NB4 (cell line): Measurements from ENCODE around the gene UTS2.

Source experiments
- DNase-seq: peaks from one replicate; pipeline ENCODE4 v3.0.0; 2010; ENCODE audit warnings: low read depth
- H3K4me3 ChIP-seq: one replicate; pipeline ENCODE4 v1.5.1; 2011; ENCODE audit warnings: mild to moderate bottlenecking, low read depth, low read length, moderate library complexity
- MYC ChIP-seq: IDR thresholded peaks from 2 replicates; pipeline ENCODE4 v1.6.1; 2011; ENCODE audit warnings: low read depth, low read length
- POLR2A ChIP-seq: IDR thresholded peaks from 2 replicates; pipeline ENCODE4 v1.6.1; 2011; ENCODE audit warnings: mild to moderate bottlenecking; ENCODE audit not compliant: insufficient read length; ENCODE audit errors: extremely low read depth
- TF ChIP-seq, protein P1 (sequence below): IDR thresholded peaks from 2 replicates; pipeline ENCODE4 v1.6.1; 2011; ENCODE audit warnings: low read depth, low read length
- TF ChIP-seq, protein P2 (sequence below): IDR thresholded peaks from one replicate; pipeline ENCODE4 v1.5.1; 2012; ENCODE audit warnings: low read depth, low read length

Gene UTS2

DNA sequence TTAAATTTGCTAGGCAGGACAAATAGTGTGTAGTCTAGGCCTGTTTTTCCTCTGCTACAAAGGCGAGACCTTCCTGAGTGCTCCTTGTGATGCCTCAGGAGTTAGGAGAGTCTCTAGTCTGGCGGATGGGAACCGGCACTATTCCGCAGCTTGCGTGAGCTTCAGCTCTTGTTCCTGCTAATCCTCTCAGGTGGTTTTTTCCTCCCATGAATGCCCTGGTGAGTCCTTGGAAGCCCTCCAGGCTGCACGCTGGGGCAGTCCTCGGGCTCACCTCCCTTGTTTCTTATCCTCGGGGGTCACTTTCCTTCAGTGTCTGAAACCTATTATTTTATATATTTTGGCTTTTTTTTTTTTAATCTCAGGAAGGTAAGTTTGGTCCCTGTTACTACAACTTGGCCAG lies 28.2 kb downstream of the UTS2 start:
- TF ChIP-seq, protein P1, sequence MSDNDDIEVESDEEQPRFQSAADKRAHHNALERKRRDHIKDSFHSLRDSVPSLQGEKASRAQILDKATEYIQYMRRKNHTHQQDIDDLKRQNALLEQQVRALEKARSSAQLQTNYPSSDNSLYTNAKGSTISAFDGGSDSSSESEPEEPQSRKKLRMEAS = no peak
- TF ChIP-seq POLR2A (no peak), MYC (no peak)
- TF ChIP-seq, protein P2, sequence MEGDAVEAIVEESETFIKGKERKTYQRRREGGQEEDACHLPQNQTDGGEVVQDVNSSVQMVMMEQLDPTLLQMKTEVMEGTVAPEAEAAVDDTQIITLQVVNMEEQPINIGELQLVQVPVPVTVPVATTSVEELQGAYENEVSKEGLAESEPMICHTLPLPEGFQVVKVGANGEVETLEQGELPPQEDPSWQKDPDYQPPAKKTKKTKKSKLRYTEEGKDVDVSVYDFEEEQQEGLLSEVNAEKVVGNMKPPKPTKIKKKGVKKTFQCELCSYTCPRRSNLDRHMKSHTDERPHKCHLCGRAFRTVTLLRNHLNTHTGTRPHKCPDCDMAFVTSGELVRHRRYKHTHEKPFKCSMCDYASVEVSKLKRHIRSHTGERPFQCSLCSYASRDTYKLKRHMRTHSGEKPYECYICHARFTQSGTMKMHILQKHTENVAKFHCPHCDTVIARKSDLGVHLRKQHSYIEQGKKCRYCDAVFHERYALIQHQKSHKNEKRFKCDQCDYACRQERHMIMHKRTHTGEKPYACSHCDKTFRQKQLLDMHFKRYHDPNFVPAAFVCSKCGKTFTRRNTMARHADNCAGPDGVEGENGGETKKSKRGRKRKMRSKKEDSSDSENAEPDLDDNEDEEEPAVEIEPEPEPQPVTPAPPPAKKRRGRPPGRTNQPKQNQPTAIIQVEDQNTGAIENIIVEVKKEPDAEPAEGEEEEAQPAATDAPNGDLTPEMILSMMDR = no peak
- DNase-seq = no peak
- H3K4me3 ChIP-seq = no peak overlapping the region

DNA sequence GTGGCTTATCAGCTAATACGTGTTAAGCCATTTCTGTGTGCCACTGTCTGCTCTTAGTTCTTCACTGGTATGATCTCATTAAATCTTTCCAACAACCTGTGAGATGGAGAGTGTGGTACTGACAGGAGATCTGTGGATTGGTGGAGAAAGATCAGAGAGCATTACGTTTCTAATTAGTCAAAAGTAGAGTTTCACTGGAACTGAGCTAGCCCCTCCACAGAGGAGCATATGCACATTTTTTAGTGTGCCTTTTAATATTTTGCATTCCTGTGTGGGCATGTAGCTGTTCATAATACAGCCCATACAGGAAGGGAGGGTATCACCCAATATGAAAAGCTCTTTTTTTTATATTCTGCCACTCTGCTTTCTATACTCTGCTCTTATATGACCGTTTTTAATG lies 31.6 kb downstream of the UTS2 start:
- no peak overlapping the region for H3K4me3 ChIP-seq
- DNase-seq = no peak
- TF ChIP-seq, protein P2 = no peak
- TF ChIP-seq MYC (no peak), POLR2A (no peak)
- TF ChIP-seq, protein P1 = no peak

DNA sequence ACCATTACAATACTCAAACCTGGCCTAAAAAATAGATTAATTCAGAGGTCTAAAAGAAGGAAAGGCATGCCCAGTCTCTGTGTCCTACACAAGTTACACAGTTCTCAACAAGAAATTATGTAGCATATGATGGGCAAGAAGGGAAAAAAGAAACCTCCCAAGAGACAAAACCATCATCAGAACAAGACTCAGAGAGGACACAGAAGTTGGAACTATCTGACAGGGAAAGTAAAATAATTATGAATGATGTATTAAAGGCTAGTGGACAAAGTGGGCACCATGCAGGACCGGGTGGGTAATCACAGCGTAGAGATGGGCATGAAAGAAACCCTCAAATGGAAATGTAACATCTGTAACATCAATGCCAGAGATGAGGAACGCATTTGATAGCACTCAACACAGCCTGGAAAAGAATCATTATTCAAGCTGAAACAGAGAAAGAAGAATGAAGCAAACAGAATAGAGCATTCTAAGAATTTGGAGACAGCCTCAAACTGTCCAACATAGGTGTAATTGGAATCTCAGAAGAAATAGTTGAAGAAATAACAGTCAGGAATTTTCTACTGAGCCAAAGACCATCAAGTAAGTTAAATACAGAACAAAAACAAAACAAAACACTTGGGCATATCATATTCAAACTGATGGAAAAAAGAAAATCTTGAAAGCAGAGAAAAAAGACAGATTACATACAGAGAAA lies 39.0 kb downstream of the UTS2 start:
- no peak for TF ChIP-seq POLR2A
- TF ChIP-seq, protein P2 = no peak
- TF ChIP-seq, protein P1 = no peak
- no peak for TF ChIP-seq MYC
- DNase-seq = no peak
- H3K4me3 ChIP-seq = no peak overlapping the region

DNA sequence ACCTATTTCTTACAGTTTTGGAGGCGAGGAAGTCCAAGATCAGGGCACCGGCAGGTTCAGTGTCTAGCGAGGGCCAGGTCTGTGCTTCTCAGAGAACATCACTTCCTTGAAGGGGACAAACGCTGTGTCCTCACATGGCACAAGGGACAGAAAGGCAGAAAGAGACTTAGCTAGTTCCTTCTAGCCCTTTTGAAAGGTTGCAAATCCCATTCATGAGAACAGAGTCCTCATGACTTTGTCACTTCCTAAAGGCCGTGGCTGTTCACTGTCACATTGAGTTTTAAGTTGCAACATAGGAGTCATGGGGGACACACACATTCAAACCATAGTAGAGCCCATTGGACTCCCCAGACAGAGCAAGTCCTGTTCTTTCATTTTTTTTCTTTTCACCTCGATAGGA lies 41.4 kb downstream of the UTS2 start:
- H3K4me3 ChIP-seq = no peak overlapping the region
- no peak for DNase-seq
- TF ChIP-seq, protein P1 = no peak
- TF ChIP-seq, protein P2 = no peak
- TF ChIP-seq POLR2A = no peak

DNA sequence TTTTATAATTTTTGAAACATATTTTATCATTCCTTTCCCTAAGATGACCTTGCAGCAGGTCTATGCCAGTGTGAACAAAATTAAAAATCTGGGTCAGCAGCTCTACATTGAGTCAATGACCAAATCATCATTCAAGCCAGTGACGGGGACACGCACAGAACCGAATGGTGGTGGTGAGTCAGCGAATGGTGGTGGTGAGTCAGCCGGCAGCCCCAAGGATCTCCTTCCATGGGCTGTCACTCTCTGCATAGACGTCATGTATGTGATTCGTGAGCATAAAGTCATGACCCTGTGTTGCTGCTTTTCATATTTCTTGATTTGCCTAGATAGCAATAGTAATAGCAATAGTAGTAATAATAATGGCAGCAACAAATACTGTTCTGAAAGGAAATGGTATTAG lies 42.5 kb downstream of the UTS2 start:
- DNase-seq = peak; percentile 40
- no peak overlapping the region for H3K4me3 ChIP-seq

DNA sequence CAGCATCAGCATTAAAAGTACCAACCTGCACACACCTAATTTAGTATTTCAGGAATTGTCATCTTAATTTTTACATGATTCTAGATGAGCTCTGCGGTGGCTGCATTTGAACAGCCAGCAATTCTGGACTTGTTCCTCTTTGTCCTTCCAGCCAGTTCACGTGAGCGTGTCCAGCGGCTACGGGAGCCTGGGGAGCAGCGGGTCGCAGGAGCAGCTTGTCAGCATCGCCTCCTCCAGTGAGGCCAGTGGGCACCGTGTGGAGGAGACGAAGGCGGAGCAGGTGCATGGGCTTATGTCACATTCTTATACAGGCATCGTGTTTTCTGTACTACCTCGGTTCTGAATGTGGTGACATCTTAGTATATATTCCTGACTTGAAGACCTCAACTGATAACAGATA lies 43.1 kb downstream of the UTS2 start:
- TF ChIP-seq MYC (no peak), POLR2A (no peak)
- TF ChIP-seq, protein P2 = no peak
- no peak for DNase-seq
- no peak overlapping the region for H3K4me3 ChIP-seq

More for the DNA sequence above, 42.5 kb downstream of the UTS2 start:
- TF ChIP-seq POLR2A = no peak
- TF ChIP-seq, protein P1 = no peak
